ENCODE data around the gene CACNA2D3. TPM values are rescaled to one million over a fixed set of nuclear protein-coding genes. Genes with fewer than 3 reads are reported as not detected.

CACNA2D3 gene
- total RNA-seq, 4 donors from 2014 or later = 0.30 to 9.6 (median 3.9) TPM

GRCh38 chr3:54157860-54158259 lies 35.5 kb downstream of the CACNA2D3 start:
- H3K27me3 ChIP-seq = no peaks in the 10 kb centered on the region
- H3K4me1 ChIP-seq = peaks cover 0 to 14% (median 0%) of the 10 kb centered on the region in 4 donors
- TF ChIP-seq EP300 (IDR thresholded peaks at IDR 0.05) = no peak
- TF ChIP-seq POLR2A (IDR thresholded peaks at IDR 0.05) = no peak
- no peak for TF ChIP-seq CTCF (IDR thresholded peaks at IDR 0.05)
- H3K9me3 ChIP-seq = no peaks in the 10 kb centered on the region
- WGBS, 2 donors = 46 to 50% methylated on average over 2 of the region's 2 CpGs
- no peak overlapping the region for H3K27ac ChIP-seq
- DNase-seq (ENCODE audit: low spot score in 2 of 2) = no peak
- H3K4me3 ChIP-seq = no peak overlapping the region
- H3K36me3 ChIP-seq = no peaks in the 10 kb centered on the region

GRCh38 chr3:54159917-54160316 lies 37.6 kb downstream of the CACNA2D3 start:
- WGBS, 2 donors = 40 to 63% methylated on average over 3 of the region's 3 CpGs
- peaks cover 0 to 14% (median 0%) of the 10 kb centered on the region in 4 donors for H3K4me1 ChIP-seq
- DNase-seq (ENCODE audit: low spot score in 2 of 2) = no peak
- H3K27ac ChIP-seq = no peak overlapping the region
- TF ChIP-seq CTCF (IDR thresholded peaks at IDR 0.05) (no peak), EP300 (IDR thresholded peaks at IDR 0.05) (no peak)
- H3K4me3 ChIP-seq = no peak overlapping the region
- H3K36me3 ChIP-seq = no peaks in the 10 kb centered on the region
- H3K27me3 ChIP-seq = no peaks in the 10 kb centered on the region
- H3K9me3 ChIP-seq = no peaks in the 10 kb centered on the region

- Histone ChIP-seq H3K4me3 (no peak overlapping the region), H3K4me1 (peaks cover 0 to 14% (median 0%) of the 10 kb centered on the region in 4 donors), H3K9me3 (no peaks in the 10 kb centered on the region), H3K27me3 (no peaks in the 10 kb centered on the region), H3K36me3 (no peaks in the 10 kb centered on the region), H3K27ac (no peak overlapping the region)
- no peak for DNase-seq (ENCODE audit: low spot score in 2 of 2)
- 67 to 86% methylated on average over 9 of the region's 9 CpGs for WGBS, 2 donors
- TF ChIP-seq CTCF (IDR thresholded peaks at IDR 0.05) = no peak
- TF ChIP-seq POLR2A (IDR thresholded peaks at IDR 0.05) = no peak
- no peak for TF ChIP-seq EP300 (IDR thresholded peaks at IDR 0.05)
These were observed 41.1 kb downstream of the CACNA2D3 start for GRCh38 chr3:54163441-54163840.

GRCh38 chr3:54164192-54164975 lies 42.0 kb downstream of the CACNA2D3 start:
- Histone ChIP-seq H3K9me3 (no peaks in the 10 kb centered on the region), H3K27ac (no peak overlapping the region), H3K27me3 (no peaks in the 10 kb centered on the region), H3K4me3 (no peak overlapping the region), H3K36me3 (no peaks in the 10 kb centered on the region), H3K4me1 (peaks cover 0 to 7% (median 0%) of the 10 kb centered on the region in 4 donors)
- TF ChIP-seq EP300 (IDR thresholded peaks at IDR 0.05) (no peak), POLR2A (IDR thresholded peaks at IDR 0.05) (no peak), CTCF (IDR thresholded peaks at IDR 0.05) (no peak)
- no peak for DNase-seq (ENCODE audit: low spot score in 2 of 2)
- WGBS, 2 donors = 66 to 72% methylated on average over 10 of the region's 10 CpGs

- H3K9me3 ChIP-seq = no peaks in the 10 kb centered on the region
- 46 to 54% methylated on average over 2 of the region's 2 CpGs for WGBS, 2 donors
- H3K27me3 ChIP-seq = no peaks in the 10 kb centered on the region
- TF ChIP-seq CTCF (IDR thresholded peaks at IDR 0.05) (no peak), POLR2A (IDR thresholded peaks at IDR 0.05) (no peak)
- no peak overlapping the region for H3K27ac ChIP-seq
- no peak overlapping the region for H3K4me3 ChIP-seq
- DNase-seq (ENCODE audit: low spot score in 2 of 2) = no peak
- no peaks in the 10 kb centered on the region for H3K36me3 ChIP-seq
- H3K4me1 ChIP-seq = no peaks in the 10 kb centered on the region
These were observed 43.5 kb downstream of the CACNA2D3 start for GRCh38 chr3:54165865-54166264.

Measured in tibial nerve (tissue), 4 donors.